HepG2 (cell line): ENCODE data around the gene SPAG7. TPM values are rescaled to one million over a fixed set of nuclear protein-coding genes. Genes with fewer than 3 reads are reported as not detected.

ENCODE experiments used
- CBFB ChIP-seq: sonication (generic); formaldehyde crosslinking; IDR thresholded peaks from 2 replicates; pipeline ENCODE4 v1.4.0; 2020; ENCODE audit warnings: missing genetic modification reagents
- DR1 ChIP-seq: sonication (generic); formaldehyde crosslinking; IDR thresholded peaks from 2 replicates; pipeline ENCODE4 v1.8.0; 2021; ENCODE audit warnings: mild to moderate bottlenecking, missing genetic modification reagents, inconsistent platforms
- ELF4 ChIP-seq: sonication (generic); formaldehyde crosslinking; IDR thresholded peaks from 2 replicates; pipeline ENCODE4 v1.5.0; 2020; ENCODE audit warnings: missing genetic modification reagents, mild to moderate bottlenecking, moderate library complexity, borderline replicate concordance
- GATAD2A ChIP-seq: IDR thresholded peaks from 2 replicates; pipeline ENCODE4 v1.6.1; 2016
- KLF11 ChIP-seq: IDR thresholded peaks from 2 replicates; pipeline ENCODE4 v1.6.1; 2016; ENCODE audit warnings: missing compliant biosample characterization
- SOX13 ChIP-seq, 3 experiments: fragments of 450-650 bp in 1 of 3; sonication (generic) in 1 of 3; formaldehyde crosslinking in 1 of 3; IDR thresholded peaks in 2 of 3; conservative IDR thresholded peaks in 1 of 3; 2 replicates each; pipeline versions ENCODE4 v1.5.0 to v1.6.1; 2016 to 2020; ENCODE audit warnings: antibody characterized with exemption in 1 of 3, mild to moderate bottlenecking in 1 of 3, missing compliant biosample characterization in 1 of 3, missing genetic modification reagents in 1 of 3, moderate library complexity in 1 of 3
- TAF1 ChIP-seq: sonication (generic); formaldehyde crosslinking; IDR thresholded peaks from 2 replicates; pipeline ENCODE4 v1.4.0; 2020; ENCODE audit warnings: missing genetic modification reagents
- TBP ChIP-seq: sonication (generic); formaldehyde crosslinking; IDR thresholded peaks from 2 replicates; pipeline ENCODE4 v1.5.0; 2020; ENCODE audit warnings: missing genetic modification reagents
- TBX2 ChIP-seq: sonication (generic); formaldehyde crosslinking; IDR thresholded peaks from 2 replicates; pipeline ENCODE4 v1.5.0; 2020; ENCODE audit warnings: missing genetic modification reagents, mild to moderate bottlenecking, borderline replicate concordance
- TEF ChIP-seq: sonication (generic); formaldehyde crosslinking; IDR thresholded peaks from 2 replicates; pipeline ENCODE4 v1.5.0; 2020; ENCODE audit warnings: missing genetic modification reagents
- YY1 ChIP-seq: IDR thresholded peaks from 2 replicates; pipeline ENCODE4 v1.6.1; 2011; ENCODE audit warnings: low read length, low read depth, moderate library complexity, mild to moderate bottlenecking; ENCODE audit not compliant: insufficient read depth, insufficient replicate concordance
- ZBTB20 ChIP-seq: sonication (generic); formaldehyde crosslinking; IDR thresholded peaks from 2 replicates; pipeline ENCODE4 v1.8.1; 2023; ENCODE audit warnings: missing genetic modification reagents, low read depth, mild to moderate bottlenecking, borderline replicate concordance
- ZFY ChIP-seq: sonication (generic); formaldehyde crosslinking; IDR thresholded peaks from 2 replicates; pipeline ENCODE4 v1.4.0; 2020; ENCODE audit warnings: missing genetic modification reagents
- ZNF567 ChIP-seq: sonication (generic); formaldehyde crosslinking; IDR thresholded peaks from 2 replicates; pipeline ENCODE4 v1.8.1; 2023; ENCODE audit warnings: mild to moderate bottlenecking, missing genetic modification reagents, borderline replicate concordance
- ZNF574 ChIP-seq: sonication (generic); formaldehyde crosslinking; IDR thresholded peaks from 2 replicates; pipeline ENCODE4 v1.4.0; 2020; ENCODE audit warnings: missing genetic modification reagents
- ZNF598 ChIP-seq: sonication (generic); formaldehyde crosslinking; IDR thresholded peaks from 2 replicates; pipeline ENCODE4 v1.5.1; 2020; ENCODE audit warnings: mild to moderate bottlenecking, missing genetic modification reagents, borderline replicate concordance
- ZNF776 ChIP-seq: sonication (generic); formaldehyde crosslinking; IDR thresholded peaks from 2 replicates; pipeline ENCODE4 v1.4.0; 2020; ENCODE audit warnings: mild to moderate bottlenecking, missing genetic modification reagents
- polyA plus RNA-seq, 8 experiments: library from polyadenylated mRNA; depleted of rRNA in 3 of 8; stranded (reverse) in 7 of 8; unstranded in 1 of 8; fragments of >200 nt; fragmentation: Illumina TruSeq in 4 of 8; extraction: Trizol in 4 of 8; gene quantifications; 2 replicates each; pipeline versions ENCODE4 v1.2.1 to v1.2.3, GENCODE V29; 2011 to 2016; ENCODE audit warnings: low read depth in 4 of 8, missing spikeins in 1 of 8, mixed read lengths in 1 of 8; ENCODE audit not compliant: insufficient read depth in 1 of 8
- total RNA-seq, 5 experiments: library from RNA; depleted of rRNA; stranded (reverse); fragments of >200 nt; fragmentation: Illumina TruSeq; extraction: Trizol; gene quantifications; 2 replicates each; pipeline ENCODE4 v1.2.3, GENCODE V29; 2016; ENCODE audit warnings: low read depth in 1 of 5
- TF ChIP-seq, protein P1 (sequence below): sonication (generic); formaldehyde crosslinking; IDR thresholded peaks from 2 replicates; pipeline ENCODE4 v1.4.0; 2020; ENCODE audit warnings: mild to moderate bottlenecking, missing genetic modification reagents
- TF ChIP-seq, protein P2 (sequence below): sonication (generic); formaldehyde crosslinking; IDR thresholded peaks from 2 replicates; pipeline ENCODE4 v1.4.0; 2020; ENCODE audit warnings: missing genetic modification reagents
- TF ChIP-seq, protein P3 (sequence below): sonication (generic); formaldehyde crosslinking; IDR thresholded peaks from 2 replicates; pipeline ENCODE4 v1.4.0; 2020; ENCODE audit warnings: mild to moderate bottlenecking, missing genetic modification reagents

SPAG7 gene
- total and polyA plus RNA-seq, 2 of the 13 experiments (the other 11 are each of a cell fraction or from before 2014, with no cell fraction given): 51.0 to 59.0 TPM

DNA sequence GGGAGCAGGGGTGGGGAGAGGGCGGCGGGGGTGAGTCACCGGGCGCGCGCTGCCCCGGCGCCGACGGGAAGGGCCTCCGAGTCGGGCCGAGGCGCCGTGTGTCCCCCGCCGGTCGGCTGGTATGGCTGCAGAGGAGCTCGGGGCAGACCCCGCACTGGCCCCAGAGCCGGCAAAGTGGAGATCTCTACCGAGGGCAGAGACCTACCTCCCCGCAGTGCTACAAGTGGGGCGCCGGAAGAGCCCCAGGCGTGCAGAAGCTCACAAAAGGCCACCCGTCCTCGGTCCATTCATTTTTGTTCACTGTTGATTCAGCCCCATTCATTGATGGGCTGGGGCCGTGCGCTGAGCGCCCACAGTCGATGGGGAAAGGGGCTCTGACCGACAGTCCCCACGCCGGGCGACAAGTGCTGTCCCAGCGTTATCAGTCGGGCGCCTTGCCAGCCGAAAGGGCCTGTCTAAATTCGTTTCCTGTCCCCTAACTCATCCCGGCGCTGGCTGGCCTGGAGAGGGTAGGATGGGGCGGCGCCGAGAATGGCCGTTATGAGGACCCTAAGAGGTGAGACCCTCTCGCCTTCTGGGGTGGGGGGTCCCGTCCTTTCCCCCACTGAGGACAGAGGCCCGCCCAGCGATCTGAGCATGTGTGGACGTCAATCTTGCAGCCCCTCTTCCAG is 17.4 kb downstream of the SPAG7 start (continued):
- no peak for TF ChIP-seq SOX13 (IDR thresholded peaks at IDR 0.05)
- no peak for TF ChIP-seq SOX13 (CRISPR knock-in tag; conservative IDR thresholded peaks at IDR 0.05 in 1 of 2, IDR thresholded peaks at IDR 0.05 in 1 of 2)
- no peak for TF ChIP-seq TBP
- TF ChIP-seq, protein P1, sequence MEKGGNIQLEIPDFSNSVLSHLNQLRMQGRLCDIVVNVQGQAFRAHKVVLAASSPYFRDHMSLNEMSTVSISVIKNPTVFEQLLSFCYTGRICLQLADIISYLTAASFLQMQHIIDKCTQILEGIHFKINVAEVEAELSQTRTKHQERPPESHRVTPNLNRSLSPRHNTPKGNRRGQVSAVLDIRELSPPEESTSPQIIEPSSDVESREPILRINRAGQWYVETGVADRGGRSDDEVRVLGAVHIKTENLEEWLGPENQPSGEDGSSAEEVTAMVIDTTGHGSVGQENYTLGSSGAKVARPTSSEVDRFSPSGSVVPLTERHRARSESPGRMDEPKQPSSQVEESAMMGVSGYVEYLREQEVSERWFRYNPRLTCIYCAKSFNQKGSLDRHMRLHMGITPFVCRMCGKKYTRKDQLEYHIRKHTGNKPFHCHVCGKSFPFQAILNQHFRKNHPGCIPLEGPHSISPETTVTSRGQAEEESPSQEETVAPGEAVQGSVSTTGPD (CRISPR knock-in tag): peak; percentile 55; the same call in 1 of the 2 replicates
- peak; percentile 0; the same call in 1 of the 2 replicates for TF ChIP-seq TBX2 (CRISPR knock-in tag)
- TF ChIP-seq CBFB: no peak
- TF ChIP-seq, protein P2, sequence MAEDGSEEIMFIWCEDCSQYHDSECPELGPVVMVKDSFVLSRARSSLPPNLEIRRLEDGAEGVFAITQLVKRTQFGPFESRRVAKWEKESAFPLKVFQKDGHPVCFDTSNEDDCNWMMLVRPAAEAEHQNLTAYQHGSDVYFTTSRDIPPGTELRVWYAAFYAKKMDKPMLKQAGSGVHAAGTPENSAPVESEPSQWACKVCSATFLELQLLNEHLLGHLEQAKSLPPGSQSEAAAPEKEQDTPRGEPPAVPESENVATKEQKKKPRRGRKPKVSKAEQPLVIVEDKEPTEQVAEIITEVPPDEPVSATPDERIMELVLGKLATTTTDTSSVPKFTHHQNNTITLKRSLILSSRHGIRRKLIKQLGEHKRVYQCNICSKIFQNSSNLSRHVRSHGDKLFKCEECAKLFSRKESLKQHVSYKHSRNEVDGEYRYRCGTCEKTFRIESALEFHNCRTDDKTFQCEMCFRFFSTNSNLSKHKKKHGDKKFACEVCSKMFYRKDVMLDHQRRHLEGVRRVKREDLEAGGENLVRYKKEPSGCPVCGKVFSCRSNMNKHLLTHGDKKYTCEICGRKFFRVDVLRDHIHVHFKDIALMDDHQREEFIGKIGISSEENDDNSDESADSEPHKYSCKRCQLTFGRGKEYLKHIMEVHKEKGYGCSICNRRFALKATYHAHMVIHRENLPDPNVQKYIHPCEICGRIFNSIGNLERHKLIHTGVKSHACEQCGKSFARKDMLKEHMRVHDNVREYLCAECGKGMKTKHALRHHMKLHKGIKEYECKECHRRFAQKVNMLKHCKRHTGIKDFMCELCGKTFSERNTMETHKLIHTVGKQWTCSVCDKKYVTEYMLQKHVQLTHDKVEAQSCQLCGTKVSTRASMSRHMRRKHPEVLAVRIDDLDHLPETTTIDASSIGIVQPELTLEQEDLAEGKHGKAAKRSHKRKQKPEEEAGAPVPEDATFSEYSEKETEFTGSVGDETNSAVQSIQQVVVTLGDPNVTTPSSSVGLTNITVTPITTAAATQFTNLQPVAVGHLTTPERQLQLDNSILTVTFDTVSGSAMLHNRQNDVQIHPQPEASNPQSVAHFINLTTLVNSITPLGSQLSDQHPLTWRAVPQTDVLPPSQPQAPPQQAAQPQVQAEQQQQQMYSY (CRISPR knock-in tag): no peak; the same call in 1 of the 2 replicates
- TF ChIP-seq ZNF598 (CRISPR knock-in tag): peak; percentile 43; the same call in 1 of the 2 replicates
- peak; percentile 51 for TF ChIP-seq ZFY (CRISPR knock-in tag)
- TF ChIP-seq YY1: peak; percentile 4
- TF ChIP-seq GATAD2A (CRISPR knock-in tag): no peak
- no peak; the same call in 1 of the 2 replicates for TF ChIP-seq KLF11 (CRISPR knock-in tag)
- TF ChIP-seq ZBTB20 (CRISPR knock-in tag): no peak
- TF ChIP-seq DR1 (CRISPR knock-in tag): no peak
- peak; percentile 62 for TF ChIP-seq TAF1 (CRISPR knock-in tag)
- TF ChIP-seq ZNF574 (CRISPR knock-in tag): peak; percentile 2; the same call in 1 of the 2 replicates
- TF ChIP-seq ZNF776 (CRISPR knock-in tag): 0 out of 2 replicates have a peak, but pooled peaks have one; percentile 34
- no peak for TF ChIP-seq ELF4
- TF ChIP-seq TEF (CRISPR knock-in tag): no peak
- TF ChIP-seq, protein P3, sequence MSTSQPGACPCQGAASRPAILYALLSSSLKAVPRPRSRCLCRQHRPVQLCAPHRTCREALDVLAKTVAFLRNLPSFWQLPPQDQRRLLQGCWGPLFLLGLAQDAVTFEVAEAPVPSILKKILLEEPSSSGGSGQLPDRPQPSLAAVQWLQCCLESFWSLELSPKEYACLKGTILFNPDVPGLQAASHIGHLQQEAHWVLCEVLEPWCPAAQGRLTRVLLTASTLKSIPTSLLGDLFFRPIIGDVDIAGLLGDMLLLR (CRISPR knock-in tag): 0 out of 2 replicates have a peak, but pooled peaks have one; percentile 47
- 0 out of 2 replicates have a peak, but pooled peaks have one; percentile 32 for TF ChIP-seq ZNF567 (CRISPR knock-in tag)
